ENCODE results near the gene KRT83. TPM values are rescaled to one million over a fixed set of nuclear protein-coding genes. Genes with fewer than 3 reads are reported as not detected.
"Not testable (repeated sequence)": the region's sequence is repeated elsewhere in the genome, so short reads cannot be mapped to it uniquely, and the experiment has no call there.

Gene KRT83
- total RNA-seq, 1 donor from 2014 or later: not detected

- Mint-ChIP-seq H3K9me3 (no peaks in the 10 kb centered on the region), H3K27ac (no peak overlapping the region), H3K4me3 (peak overlapping the region; percentile 38), H3K36me3 (no peaks in the 10 kb centered on the region), H3K27me3 (ENCODE audit: insufficient read depth, low read depth) (peaks cover 39% of the 10 kb centered on the region), H3K4me1 (peaks cover 18% of the 10 kb centered on the region)
- H3K4me3 ChIP-seq: no peak overlapping the region
- peaks cover 56% of the 10 kb centered on the region for H3K27me3 ChIP-seq
- H3K4me1 ChIP-seq: peaks cover 10% of the 10 kb centered on the region
- no peaks in the 10 kb centered on the region for H4K20me1 ChIP-seq (ENCODE audit: low read depth)
- H3K4me2 ChIP-seq: no peak overlapping the region
- no peaks in the 10 kb centered on the region for H3F3A ChIP-seq (ENCODE audit: low read depth)
- no peak for DNase-seq (ENCODE audit: low spot score)
- no peak overlapping the region for H3K9ac ChIP-seq
- H3K27ac ChIP-seq: no peak overlapping the region
- H3K9me3 ChIP-seq (ENCODE audit: low read depth): no peaks in the 10 kb centered on the region
- no peaks in the 10 kb centered on the region for H3K79me2 ChIP-seq (ENCODE audit: low read depth)
- no peak overlapping the region for H2AFZ ChIP-seq (replicated peaks)
- no peak for TF ChIP-seq EZH2 (IDR thresholded peaks at IDR 0.05)
- no peak for TF ChIP-seq EZH2phosphoT487 (IDR thresholded peaks at IDR 0.05)
- no peak for TF ChIP-seq CTCF (IDR thresholded peaks at IDR 0.05)
- no peaks in the 10 kb centered on the region for H3K36me3 ChIP-seq
Measured at GRCh38 chr12:52306731-52307130, 14.5 kb downstream of the KRT83 start.

GRCh38 chr12:52305921-52306705 is 15.1 kb downstream of the KRT83 start:
- Histone ChIP-seq H3F3A (ENCODE audit: low read depth) (no peaks in the 10 kb centered on the region), H3K9me3 (ENCODE audit: low read depth) (no peaks in the 10 kb centered on the region), H3K4me2 (no peak overlapping the region), H3K9ac (no peak overlapping the region), H3K79me2 (ENCODE audit: low read depth) (no peaks in the 10 kb centered on the region), H3K36me3 (no peaks in the 10 kb centered on the region), H3K4me3 (no peak overlapping the region), H3K27ac (no peak overlapping the region), H3K4me1 (peaks cover 5% of the 10 kb centered on the region), H2AFZ (replicated peaks) (no peak overlapping the region), H3K27me3 (peaks cover 51% of the 10 kb centered on the region), H4K20me1 (ENCODE audit: low read depth) (no peaks in the 10 kb centered on the region)
- no peak overlapping the region for H3K4me3 Mint-ChIP-seq
- H3K9me3 Mint-ChIP-seq: no peaks in the 10 kb centered on the region
- no peak for TF ChIP-seq EZH2phosphoT487 (IDR thresholded peaks at IDR 0.05)
- TF ChIP-seq CTCF (IDR thresholded peaks at IDR 0.05): peak; percentile 49
- TF ChIP-seq EZH2 (IDR thresholded peaks at IDR 0.05): no peak
- no peak for DNase-seq (ENCODE audit: low spot score)
- H3K27ac Mint-ChIP-seq: no peak overlapping the region
- H3K36me3 Mint-ChIP-seq: no peaks in the 10 kb centered on the region
- peaks cover 39% of the 10 kb centered on the region for H3K27me3 Mint-ChIP-seq (ENCODE audit: insufficient read depth, low read depth)
- H3K4me1 Mint-ChIP-seq: peaks cover 18% of the 10 kb centered on the region

GRCh38 chr12:52304941-52305411 is 16.2 kb downstream of the KRT83 start:
- not testable (repeated sequence) for H3K36me3 ChIP-seq; H3K9ac ChIP-seq; H3F3A ChIP-seq (ENCODE audit: low read depth); H4K20me1 ChIP-seq (ENCODE audit: low read depth); H2AFZ ChIP-seq (replicated peaks); H3K9me3 Mint-ChIP-seq; H3K4me1 ChIP-seq; H3K36me3 Mint-ChIP-seq; H3K4me3 Mint-ChIP-seq; H3K79me2 ChIP-seq (ENCODE audit: low read depth); H3K4me2 ChIP-seq; DNase-seq (ENCODE audit: low spot score); H3K27ac ChIP-seq; H3K9me3 ChIP-seq (ENCODE audit: low read depth); H3K4me3 ChIP-seq
- Mint-ChIP-seq H3K4me1 (peaks cover 18% of the 10 kb centered on the region), H3K27me3 (ENCODE audit: insufficient read depth, low read depth) (peaks cover 41% of the 10 kb centered on the region), H3K27ac (peak overlapping the region; percentile 72)
- H3K27me3 ChIP-seq: peaks cover 45% of the 10 kb centered on the region

GRCh38 chr12:52302242-52302914 is 18.8 kb downstream of the KRT83 start:
- H3K4me1 ChIP-seq; H3K4me2 ChIP-seq; H2AFZ ChIP-seq (replicated peaks); H3F3A ChIP-seq (ENCODE audit: low read depth); H3K27ac ChIP-seq; H3K4me1 Mint-ChIP-seq; H3K27ac Mint-ChIP-seq; H3K4me3 Mint-ChIP-seq; H3K9ac ChIP-seq; H4K20me1 ChIP-seq (ENCODE audit: low read depth); H3K9me3 ChIP-seq (ENCODE audit: low read depth); H3K36me3 ChIP-seq; DNase-seq (ENCODE audit: low spot score); H3K36me3 Mint-ChIP-seq; H3K9me3 Mint-ChIP-seq; H3K4me3 ChIP-seq; H3K79me2 ChIP-seq (ENCODE audit: low read depth): not testable (repeated sequence)
- H3K27me3 Mint-ChIP-seq (ENCODE audit: insufficient read depth, low read depth): peaks cover 18% of the 10 kb centered on the region
- peaks cover 44% of the 10 kb centered on the region for H3K27me3 ChIP-seq

GRCh38 chr12:52301721-52302120 is 19.5 kb downstream of the KRT83 start:
- H3K27me3 ChIP-seq: peaks cover 43% of the 10 kb centered on the region
- not testable (repeated sequence) for H3K4me3 Mint-ChIP-seq; H3K36me3 ChIP-seq; H3K36me3 Mint-ChIP-seq; H3K4me1 Mint-ChIP-seq; H3K4me3 ChIP-seq; H3K79me2 ChIP-seq (ENCODE audit: low read depth); H3K4me1 ChIP-seq; H3K4me2 ChIP-seq; H3K9me3 ChIP-seq (ENCODE audit: low read depth); H2AFZ ChIP-seq (replicated peaks); H3F3A ChIP-seq (ENCODE audit: low read depth); H4K20me1 ChIP-seq (ENCODE audit: low read depth); H3K9me3 Mint-ChIP-seq; DNase-seq (ENCODE audit: low spot score); H3K27ac Mint-ChIP-seq; H3K27ac ChIP-seq; H3K9ac ChIP-seq
- H3K27me3 Mint-ChIP-seq (ENCODE audit: insufficient read depth, low read depth): peaks cover 15% of the 10 kb centered on the region
